Dermis blood vessel endothelial cell (primary cell): ENCODE results near the gene OR14I1. TPM values are rescaled to one million over a fixed set of nuclear protein-coding genes. Genes with fewer than 3 reads are reported as not detected.
"Not testable (repeated sequence)": the region's sequence is repeated elsewhere in the genome, so short reads cannot be mapped to it uniquely, and the experiment has no call there.

Source experiments
- DNase-seq: peaks from one replicate; pipeline ENCODE4 v3.0.0; 2010
- total RNA-seq: library from RNA; depleted of rRNA; stranded (reverse); fragments of >200 nt; gene quantifications from 2 replicates; pipeline ENCODE4 v1.2.3, GENCODE V29; 2014

The OR14I1 gene
- total RNA-seq, 1 donor from 2014 or later: not detected

DNA sequence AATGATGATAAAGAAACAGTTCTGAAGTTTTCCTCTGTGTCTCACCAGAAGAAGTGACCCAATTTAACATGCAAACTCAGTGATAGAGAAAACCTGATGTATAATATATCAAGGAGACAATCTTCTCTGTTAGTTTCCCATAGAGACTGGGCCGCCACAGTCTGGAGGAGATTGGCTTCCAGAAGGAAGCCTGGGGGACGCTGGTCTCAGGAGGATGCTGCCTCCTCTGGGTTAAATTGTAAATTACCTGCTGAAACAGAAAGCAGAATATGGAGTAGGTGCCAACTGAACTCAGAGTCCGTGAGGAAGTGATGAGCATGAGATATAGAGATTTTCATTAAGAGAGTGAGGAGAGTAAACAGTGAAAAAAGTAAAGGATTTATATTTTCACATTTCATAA lies 15.8 kb downstream of the OR14I1 start:
- no peak for DNase-seq

DNA sequence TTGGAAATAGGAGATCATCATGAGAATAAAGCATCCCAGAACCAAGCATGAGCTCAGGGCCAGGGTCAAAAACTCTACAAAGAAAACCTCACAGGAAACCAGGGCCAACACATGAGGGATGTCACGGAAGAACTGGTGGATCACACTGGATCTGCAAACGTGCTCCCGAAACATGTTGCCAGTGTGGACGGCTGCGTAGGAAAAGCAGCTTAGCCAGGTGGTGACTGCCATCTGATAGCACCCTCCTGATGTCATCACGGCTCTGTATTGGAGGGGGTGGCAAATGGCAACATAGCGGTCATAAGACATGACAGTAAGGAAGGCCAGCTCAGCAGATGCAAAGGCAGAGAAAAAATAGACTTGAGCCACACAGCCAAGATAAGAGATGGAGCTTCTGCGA lies 20.9 kb downstream of the OR14I1 start:
- no peak for DNase-seq

- DNase-seq: no peak
Observed at GRCh38 chr1:248670003-248670402, 32.6 kb downstream of the OR14I1 start.

- not testable (repeated sequence) for DNase-seq
Observed at GRCh38 chr1:248663453-248664328, 38.9 kb downstream of the OR14I1 start.

GRCh38 chr1:248656797-248657196 lies 45.8 kb downstream of the OR14I1 start:
- DNase-seq: not testable (repeated sequence)

- not testable (repeated sequence) for DNase-seq
Observed at GRCh38 chr1:248655354-248655753, 47.2 kb downstream of the OR14I1 start, which contains the start of gene OR2T27. TSS of gene OR2T27 (minus strand) at chr1:248655528. CDS start at chr1:248650884, 4,644 bp downstream.

Other genes starting within 250 kb of the OR14I1 start
- not detected in 2 replicates for gene OR2T3, start 229.4 kb downstream of the OR14I1 start, total RNA-seq
- gene OR2T5, start 214.2 kb downstream of the OR14I1 start, total RNA-seq: not detected in 2 replicates
- not detected in 2 replicates for gene OR2G6, start 194.7 kb downstream of the OR14I1 start, total RNA-seq
- gene OR2T29, start 140.0 kb downstream of the OR14I1 start, total RNA-seq: not detected in 2 replicates
- gene OR2T34, start 128.0 kb downstream of the OR14I1 start, total RNA-seq: not detected in 2 replicates
- gene OR2T10, start 105.1 kb downstream of the OR14I1 start, total RNA-seq: not detected in 2 replicates
- gene OR2T11, start 67.7 kb downstream of the OR14I1 start, total RNA-seq: not detected in 2 replicates
- gene OR2T35, start 57.5 kb downstream of the OR14I1 start, total RNA-seq: not detected in 2 replicates
- gene OR2T27, start 47.2 kb downstream of the OR14I1 start, total RNA-seq: not detected in 2 replicates
- gene LYPD8, start 53.0 kb upstream of the OR14I1 start, total RNA-seq: 0.17 and 0.23 TPM in 2 replicates
- 32.7 and 36.7 TPM in 2 replicates for gene SH3BP5L, start 123.1 kb upstream of the OR14I1 start, total RNA-seq
- 28.1 and 32.2 TPM in 2 replicates for gene ZNF672, start 135.5 kb upstream of the OR14I1 start, total RNA-seq
- 7.7 and 16.5 TPM in 2 replicates for gene ZNF692, start 156.3 kb upstream of the OR14I1 start, total RNA-seq
- gene PGBD2, start 203.5 kb upstream of the OR14I1 start, total RNA-seq: 8.9 and 17.0 TPM in 2 replicates